Measurements from ENCODE around the gene CCDC12.

CCDC12 gene

GRCh38 chr3:46935168-46935858, 41.2 kb downstream of the CCDC12 start:
- DNase-seq = no peak

- DNase-seq = no peak
Measured at GRCh38 chr3:46934498-46935167, 41.9 kb downstream of the CCDC12 start.

- DNase-seq = no peak
Measured at GRCh38 chr3:46934072-46934471, 42.5 kb downstream of the CCDC12 start.

GRCh38 chr3:46933261-46933660, 43.3 kb downstream of the CCDC12 start:
- DNase-seq = no peak

- no peak for DNase-seq
Measured at GRCh38 chr3:46932455-46933225, 43.9 kb downstream of the CCDC12 start.

- no peak for DNase-seq
Measured at GRCh38 chr3:46931631-46932331, 44.8 kb downstream of the CCDC12 start.

GRCh38 chr3:46930945-46931403, 45.6 kb downstream of the CCDC12 start:
- no peak for DNase-seq

GRCh38 chr3:46930166-46930944, 46.2 kb downstream of the CCDC12 start:
- no peak for DNase-seq

- no peak for DNase-seq
Measured at GRCh38 chr3:46929324-46929723, 47.2 kb downstream of the CCDC12 start.

- no peak for DNase-seq
Measured at GRCh38 chr3:46928282-46928681, 48.3 kb downstream of the CCDC12 start.

- DNase-seq = no peak
Measured at GRCh38 chr3:46927718-46928073, 48.8 kb downstream of the CCDC12 start.

GRCh38 chr3:46926871-46927717, 49.5 kb downstream of the CCDC12 start:
- DNase-seq = no peak

- no peak for DNase-seq
Measured at GRCh38 chr3:46926447-46926846, 50.1 kb downstream of the CCDC12 start.

GRCh38 chr3:46926039-46926438, 50.5 kb downstream of the CCDC12 start:
- no peak for DNase-seq

- no peak for DNase-seq
Measured at GRCh38 chr3:46925585-46925934, 51.0 kb downstream of the CCDC12 start.

- DNase-seq = no peak
Measured at GRCh38 chr3:46924921-46925584, 51.5 kb downstream of the CCDC12 start.

- DNase-seq = peak; percentile 31
Measured at GRCh38 chr3:46923559-46924350, 52.8 kb downstream of the CCDC12 start.

GRCh38 chr3:46922871-46923558, 53.5 kb downstream of the CCDC12 start:
- DNase-seq = no peak

- DNase-seq = no peak
Measured at GRCh38 chr3:46922426-46922825, 54.1 kb downstream of the CCDC12 start.
